NCI-H128 (cell line): Measurements from ENCODE around the gene FOXP1.
"Not testable (repeated sequence)": the region's sequence is repeated elsewhere in the genome, so short reads cannot be mapped to it uniquely, and the experiment has no call there.

ENCODE experiments used
- DNase-seq: peaks from one replicate; lab custom pipeline; 2025; ENCODE audit not compliant: unreplicated experiment; lab: John Stamatoyannopoulos, UW

Gene FOXP1

DNA sequence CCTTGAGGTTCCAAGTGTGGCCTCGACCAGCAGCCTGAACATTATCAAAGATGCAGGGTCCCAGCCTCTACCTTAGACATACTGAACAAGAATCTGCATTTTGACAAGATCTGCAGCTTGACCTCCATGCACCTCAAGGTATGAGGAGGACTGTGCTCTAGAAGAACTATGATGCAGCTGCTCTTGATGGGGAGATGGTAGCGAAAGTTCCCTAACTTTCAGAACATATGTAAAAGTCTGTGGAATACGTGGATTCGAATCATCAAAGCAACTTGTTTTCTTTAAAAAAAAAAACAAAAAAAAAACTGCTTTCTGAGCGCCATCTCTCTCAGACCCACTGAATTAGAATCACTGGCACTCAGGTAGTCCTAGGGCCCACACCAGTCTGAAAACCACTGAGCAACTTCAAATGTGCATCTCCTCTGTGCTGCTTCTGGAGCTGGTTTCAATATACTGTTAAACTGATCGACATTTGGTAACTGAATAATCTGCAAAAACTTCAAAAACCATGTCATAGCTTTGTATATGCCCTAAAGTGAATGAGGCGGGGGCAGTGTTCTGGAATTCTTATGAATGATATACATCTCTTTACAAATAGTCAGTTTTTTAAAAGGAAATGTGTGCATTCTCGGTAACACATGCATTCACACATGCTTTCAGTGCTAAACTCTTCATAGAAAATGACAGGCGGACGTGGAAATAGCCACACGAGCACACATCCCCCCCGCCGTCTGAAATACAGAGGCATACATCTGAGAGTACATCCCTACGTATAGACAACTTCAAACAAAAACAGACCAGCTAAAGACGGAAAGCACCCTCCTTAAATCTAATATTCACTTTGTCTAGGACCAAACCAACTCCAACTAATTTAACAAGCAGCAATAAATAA is 128.8 kb downstream of the FOXP1 start:
- no peak for DNase-seq

- DNase-seq, result no peak
Measured at GRCh38 chr3:71453822-71454511, 129.6 kb downstream of the FOXP1 start.

DNA sequence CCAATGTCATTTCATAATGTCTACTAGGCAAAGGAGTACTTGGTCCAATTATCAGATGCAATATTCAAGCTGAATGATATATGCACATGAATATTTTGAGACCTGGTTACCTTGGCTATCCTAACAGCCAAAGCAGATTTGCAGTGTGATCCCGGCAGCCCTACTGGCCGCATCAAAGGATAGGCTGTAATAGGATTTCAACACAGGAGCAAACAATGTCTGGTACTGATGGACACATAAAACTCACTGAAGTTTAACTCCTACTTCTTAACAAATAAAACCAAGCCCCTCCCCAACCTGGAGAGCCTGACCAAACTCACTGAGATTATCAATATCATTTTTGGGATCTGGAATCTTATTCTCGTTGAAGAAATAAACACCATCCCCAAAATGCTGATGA is 130.2 kb downstream of the FOXP1 start:
- DNase-seq, result no peak

DNA sequence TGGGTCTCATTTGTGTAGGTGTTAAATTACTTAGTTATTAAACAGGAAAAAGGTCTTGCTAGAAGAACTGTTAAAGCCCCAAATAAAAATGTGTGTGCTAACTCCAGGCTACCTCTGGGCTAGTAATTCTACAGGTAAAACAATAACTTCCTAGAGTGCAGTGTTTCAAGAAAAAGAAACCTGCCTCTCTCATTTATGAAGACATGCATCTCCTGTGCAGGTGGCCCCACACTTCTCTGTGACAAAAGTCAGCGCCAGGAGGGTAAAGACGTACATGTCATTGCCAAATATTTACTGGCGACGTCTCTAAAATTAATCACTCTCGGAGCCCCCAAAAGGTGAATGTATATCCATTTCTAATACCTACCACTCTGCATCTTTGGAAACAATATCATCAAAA is 131.7 kb downstream of the FOXP1 start:
- no peak for DNase-seq

GRCh38 chr3:71451060-71451459 is 132.5 kb downstream of the FOXP1 start:
- no peak for DNase-seq

GRCh38 chr3:71450162-71450561 is 133.4 kb downstream of the FOXP1 start:
- DNase-seq, result no peak

GRCh38 chr3:71447803-71448202 is 135.7 kb downstream of the FOXP1 start:
- no peak for DNase-seq

DNA sequence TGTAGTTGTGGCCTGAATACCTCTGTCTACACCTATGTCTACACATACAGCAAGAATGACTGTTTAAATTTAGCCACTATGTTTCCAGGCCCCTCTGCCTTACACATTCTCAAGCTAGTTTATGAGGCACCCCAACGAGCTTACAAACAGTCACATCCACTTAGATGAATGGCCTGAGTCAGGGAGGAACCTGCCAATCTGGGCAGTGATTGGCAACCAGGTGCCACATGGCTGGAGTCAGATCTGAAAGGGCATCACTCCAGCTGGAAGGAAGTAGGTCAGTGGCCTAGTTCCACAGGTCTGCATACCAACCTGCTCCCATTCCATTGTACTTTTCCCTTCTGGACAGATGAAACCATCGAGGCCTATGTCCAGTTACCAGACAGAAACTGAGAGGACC is 136.3 kb downstream of the FOXP1 start:
- no peak for DNase-seq

GRCh38 chr3:71446734-71447133 is 136.8 kb downstream of the FOXP1 start:
- no peak for DNase-seq

- no peak for DNase-seq
Measured at GRCh38 chr3:71446260-71446659, 137.3 kb downstream of the FOXP1 start.

DNA sequence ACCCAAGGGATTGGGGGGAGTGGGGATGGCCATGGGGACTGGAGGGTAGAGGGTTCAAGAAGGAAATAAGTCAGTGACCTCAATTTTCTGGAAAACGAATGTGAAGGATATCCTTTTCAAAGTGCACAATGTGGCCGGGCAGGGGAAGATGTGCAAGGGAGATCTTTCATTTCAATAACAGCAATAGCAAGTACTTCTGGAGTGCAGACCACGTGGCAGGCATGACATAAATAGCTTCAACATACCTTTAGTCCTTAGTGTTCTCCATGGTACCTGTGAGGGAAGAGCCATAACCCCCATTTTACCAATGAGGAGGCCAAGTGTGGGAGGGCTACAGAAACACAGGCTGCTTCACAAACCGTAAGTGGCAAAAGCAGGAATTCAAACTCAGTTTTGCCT is 138.7 kb downstream of the FOXP1 start:
- DNase-seq, result no peak

DNA sequence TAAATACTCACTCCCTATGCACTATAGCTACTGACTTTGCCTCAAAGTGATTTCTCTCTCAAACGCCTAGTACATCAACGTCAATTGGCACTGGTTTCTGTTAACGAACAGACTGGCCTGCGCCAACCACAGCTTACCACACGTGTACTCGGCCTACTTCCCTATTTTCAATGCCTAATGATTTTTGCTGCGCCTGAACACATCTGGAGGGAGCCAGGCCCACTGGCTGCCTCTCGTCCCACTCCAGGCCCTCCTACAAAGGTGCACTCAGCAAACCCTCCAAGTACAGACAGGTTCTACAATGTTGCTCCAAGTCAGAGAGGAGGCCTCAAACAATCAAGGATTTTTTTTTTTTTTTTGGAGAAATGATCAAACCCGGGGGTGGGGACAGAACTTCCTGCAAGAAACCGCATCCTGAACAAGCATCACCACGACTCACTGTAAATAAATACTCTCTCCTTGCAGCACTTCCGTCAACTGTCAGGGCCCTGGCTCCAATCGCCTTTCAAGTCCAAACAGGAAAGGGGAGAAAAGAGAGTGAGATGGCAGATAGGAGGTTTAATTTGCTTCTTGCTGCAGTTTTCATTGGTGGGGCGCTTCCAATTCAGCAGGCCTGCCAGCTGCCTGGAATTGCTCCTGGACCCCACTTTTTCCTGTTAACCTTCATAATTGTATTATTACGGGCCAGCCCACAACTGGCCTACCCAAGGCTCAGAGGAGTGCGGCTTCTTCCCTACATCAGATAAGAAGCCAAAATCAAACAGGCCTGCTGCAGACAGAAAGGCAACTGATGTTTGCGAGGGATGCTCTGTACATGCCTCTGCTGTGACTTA is 139.3 kb downstream of the FOXP1 start:
- DNase-seq, result no peak

GRCh38 chr3:71443332-71443731 is 140.2 kb downstream of the FOXP1 start:
- DNase-seq, result no peak

DNA sequence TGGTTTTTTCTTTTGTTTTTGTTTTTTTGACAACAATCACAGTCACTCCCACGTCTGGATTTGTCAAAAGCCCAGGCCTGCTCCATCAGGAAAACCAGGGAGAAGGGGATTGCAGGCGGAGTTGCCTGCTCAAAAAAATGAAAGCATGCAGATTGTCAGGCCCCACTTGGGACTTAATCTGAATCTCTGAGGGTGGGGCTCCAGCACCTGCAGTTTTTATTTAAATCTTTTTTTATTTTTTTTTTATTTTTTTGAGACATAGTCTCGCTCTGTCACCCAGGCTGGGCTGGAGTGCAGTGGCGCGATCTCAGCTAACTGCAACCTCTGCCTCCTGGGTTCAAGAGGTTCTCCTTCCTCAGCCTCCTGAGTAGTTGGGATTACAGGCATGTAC is 140.9 kb downstream of the FOXP1 start:
- DNase-seq, result no peak

GRCh38 chr3:71441925-71442651 is 141.4 kb downstream of the FOXP1 start:
- DNase-seq, result no peak

DNA sequence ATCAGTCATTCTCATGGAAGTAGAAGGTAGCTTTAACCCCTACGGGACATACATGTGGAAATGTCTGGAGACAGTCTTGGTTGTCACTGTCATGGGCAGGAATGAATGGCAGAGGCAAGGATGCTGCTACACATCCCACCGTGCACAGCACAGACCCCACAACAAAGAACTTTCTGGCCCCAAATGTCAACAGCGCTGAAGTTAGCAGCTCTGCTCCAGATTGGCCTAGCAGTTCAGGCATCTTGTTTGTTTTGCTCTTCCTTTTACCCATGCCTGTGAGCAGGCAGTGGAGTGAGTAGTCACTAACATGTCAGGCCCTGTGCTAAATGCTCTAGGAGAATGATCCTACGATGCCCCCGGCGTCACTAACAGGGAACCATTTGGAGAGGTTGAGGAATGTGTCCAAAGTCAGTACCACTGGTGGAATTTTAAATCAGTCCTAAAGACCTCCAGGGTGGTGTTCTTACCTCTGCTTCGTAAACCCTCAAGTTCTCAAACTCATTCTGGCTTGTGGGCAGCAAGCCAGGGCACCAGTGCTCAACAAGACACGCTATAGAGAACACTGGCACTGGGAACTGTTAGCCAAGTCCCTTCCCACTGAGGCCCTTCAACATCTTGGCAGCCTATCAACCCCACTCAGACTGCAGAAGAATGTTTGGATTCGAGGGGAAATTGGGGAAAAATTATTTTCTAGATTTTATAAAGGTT is 142.2 kb downstream of the FOXP1 start:
- no peak for DNase-seq

GRCh38 chr3:71438904-71439303 is 144.6 kb downstream of the FOXP1 start:
- DNase-seq, result no peak

GRCh38 chr3:71438071-71438685 is 145.3 kb downstream of the FOXP1 start:
- DNase-seq, result no peak

DNA sequence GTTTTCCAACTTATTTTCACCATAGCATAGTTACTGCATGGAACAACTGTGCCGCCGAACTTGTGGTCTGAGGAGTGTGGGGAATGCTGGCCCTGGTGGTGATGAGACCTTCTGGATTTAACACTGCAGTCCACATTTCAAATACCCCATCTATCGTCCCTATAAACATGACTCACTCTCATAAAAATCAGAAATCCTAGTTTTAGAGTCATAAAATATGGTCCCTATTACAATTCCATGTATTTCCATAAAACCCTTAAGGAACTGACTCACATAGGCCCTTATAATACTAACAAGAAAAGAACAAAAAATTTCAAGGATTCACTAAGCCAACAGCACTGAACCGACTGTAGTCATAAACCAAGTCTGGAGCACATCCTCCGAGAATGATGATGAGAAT is 147.2 kb downstream of the FOXP1 start:
- no peak for DNase-seq

DNA sequence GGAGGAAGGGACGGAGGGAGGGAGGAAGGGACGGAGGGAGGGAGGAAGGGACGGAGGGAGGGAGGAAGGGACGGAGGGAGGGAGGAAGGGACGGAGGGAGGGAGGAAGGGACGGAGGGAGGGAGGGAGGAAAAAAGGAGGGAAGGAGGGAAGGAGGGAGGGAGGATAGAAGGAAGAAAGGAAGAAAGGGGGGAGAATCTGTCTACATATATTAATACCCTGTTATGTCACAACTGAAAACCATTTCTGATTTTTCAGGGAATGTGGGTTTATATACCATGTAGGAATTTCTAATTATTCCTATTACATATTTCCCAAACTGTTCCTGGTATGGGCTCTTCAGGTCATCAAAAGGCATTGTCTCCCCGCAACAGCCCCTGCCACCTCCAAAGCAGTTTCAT is 147.7 kb downstream of the FOXP1 start:
- not testable (repeated sequence) for DNase-seq
